RWPE2 (cell line): ENCODE measurements around the gene MTLN.

Experiments used
- ATAC-seq: fragments of 200-7000 bp; cut with Tn5 transposase; 3 replicates; pipeline ENCODE4 v1.9.1; 2021; ENCODE audit warnings: low read depth
- DNase-seq: peaks from one replicate; pipeline ENCODE4 v3.0.0-alpha.2; 2020; ENCODE audit warnings: low spot score
- H3K27ac ChIP-seq: fragments of 450-650 bp; 2 replicates; pipeline ENCODE4 v1.5.1; 2017; ENCODE audit warnings: mild to moderate bottlenecking; ENCODE audit not compliant: poor library complexity, severe bottlenecking
- H3K27me3 ChIP-seq: fragments of 250-450 bp; sonication (Bioruptor Pico); 2 replicates; pipeline ENCODE4 v1.5.1; 2021; ENCODE audit warnings: mild to moderate bottlenecking, moderate library complexity; ENCODE audit not compliant: insufficient read depth, poor library complexity, severe bottlenecking
- H3K36me3 ChIP-seq: fragments of 250-450 bp; sonication (Bioruptor Pico); 2 replicates; pipeline ENCODE4 v1.5.1; 2020; ENCODE audit warnings: low read depth, mild to moderate bottlenecking, moderate library complexity
- H3K4me1 ChIP-seq: fragments of 250-450 bp; sonication (Bioruptor Pico); 2 replicates; pipeline ENCODE4 v1.5.1; 2021; ENCODE audit warnings: mild to moderate bottlenecking, moderate library complexity; ENCODE audit not compliant: insufficient read depth, poor library complexity, severe bottlenecking
- H3K4me3 ChIP-seq: fragments of 250-450 bp; sonication (Bioruptor Pico); 2 replicates; pipeline ENCODE4 v1.5.1; 2021; ENCODE audit warnings: mild to moderate bottlenecking, moderate library complexity; ENCODE audit not compliant: severe bottlenecking
- H3K9me3 ChIP-seq: fragments of 250-450 bp; sonication (Bioruptor Pico); 2 replicates; pipeline ENCODE4 v1.5.1; 2021; ENCODE audit warnings: mild to moderate bottlenecking, moderate library complexity; ENCODE audit not compliant: severe bottlenecking
- CTCF ChIP-seq: fragments of 450-650 bp; IDR thresholded peaks from one replicate; pipeline ENCODE4 v1.5.1; 2017; ENCODE audit warnings: mild to moderate bottlenecking, moderate library complexity; ENCODE audit not compliant: poor library complexity, severe bottlenecking

MTLN gene

DNA sequence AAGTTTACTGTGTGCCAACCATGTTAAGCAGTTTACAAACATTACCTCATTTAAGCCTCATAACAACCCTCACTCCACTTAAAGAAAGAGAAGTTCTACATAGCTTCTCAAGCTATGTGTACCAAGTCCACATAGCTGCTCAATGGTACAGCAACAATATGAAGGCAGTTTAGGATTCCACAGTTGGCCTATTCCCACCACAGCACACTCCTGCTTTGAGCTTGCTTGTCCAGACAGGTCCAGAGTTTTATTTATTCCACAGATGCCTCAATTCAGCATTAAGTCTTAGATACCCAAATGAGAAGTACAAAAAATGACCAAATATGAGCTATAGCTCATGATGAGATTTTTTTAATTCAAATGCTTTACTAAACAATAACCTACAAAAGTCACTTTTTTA lies 32.3 kb downstream of the MTLN start:
- Histone ChIP-seq H3K36me3 (no peaks in the 10 kb centered on the region; the same call in 1 of the 2 replicates), H3K27me3 (no peaks in the 10 kb centered on the region), H3K9me3 (peaks cover 2% of the 10 kb centered on the region), H3K4me3 (no peak overlapping the region), H3K27ac (no peak overlapping the region), H3K4me1 (no peaks in the 10 kb centered on the region)
- ATAC-seq (no peak), DNase-seq (no peak)
- no peak for TF ChIP-seq CTCF

DNA sequence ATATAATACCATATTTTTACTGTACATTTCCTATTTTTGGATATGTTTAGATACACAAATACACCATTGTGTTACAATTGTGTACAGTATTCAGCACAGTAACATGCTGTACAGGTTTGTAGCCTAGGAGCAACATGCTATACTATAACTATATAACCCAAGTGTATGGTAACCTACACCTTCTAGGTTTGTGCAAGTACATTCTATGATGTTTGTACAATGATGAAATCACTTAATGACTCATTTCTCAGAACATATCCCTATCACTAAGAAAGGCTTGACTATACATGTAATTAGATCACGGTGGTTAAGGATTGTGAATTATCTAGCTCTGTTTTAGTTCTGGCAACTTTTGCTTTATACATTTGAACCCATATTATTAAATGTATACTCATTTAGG lies 38.8 kb downstream of the MTLN start:
- H3K36me3 ChIP-seq: peaks cover 5% of the 10 kb centered on the region; the same call in 1 of the 2 replicates
- peak; percentile 100 for ATAC-seq
- DNase-seq: no peak
- no peak for TF ChIP-seq CTCF
- peaks cover 13% of the 10 kb centered on the region for H3K4me1 ChIP-seq
- H3K9me3 ChIP-seq: no peaks in the 10 kb centered on the region
- H3K27me3 ChIP-seq: no peaks in the 10 kb centered on the region
- peak overlapping the region; percentile 23 for H3K27ac ChIP-seq
- H3K4me3 ChIP-seq: no peak overlapping the region

DNA sequence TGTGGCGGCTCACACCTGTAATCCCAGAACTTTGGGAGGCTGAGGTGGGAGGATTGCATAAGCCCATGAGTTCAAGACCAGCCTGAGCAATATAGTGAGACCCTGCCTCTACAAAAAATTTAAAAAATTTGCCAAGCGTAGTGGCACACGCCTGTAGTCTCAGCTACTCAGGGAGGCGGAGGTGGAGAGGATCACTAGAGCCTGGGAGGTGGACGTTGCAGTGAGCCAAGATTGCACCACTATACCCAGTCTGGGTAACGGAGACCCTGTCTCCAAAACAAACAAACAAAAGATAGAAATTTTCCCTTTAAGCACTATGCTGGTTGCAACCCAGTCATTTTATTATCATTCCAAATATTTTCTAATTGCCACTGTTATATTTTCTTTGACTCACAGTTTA lies 39.8 kb downstream of the MTLN start:
- ATAC-seq (no peak), DNase-seq (no peak)
- Histone ChIP-seq H3K27ac (no peak overlapping the region), H3K9me3 (no peaks in the 10 kb centered on the region), H3K27me3 (no peaks in the 10 kb centered on the region), H3K4me3 (no peak overlapping the region), H3K36me3 (peaks cover 5% of the 10 kb centered on the region; the same call in 1 of the 2 replicates), H3K4me1 (peaks cover 13% of the 10 kb centered on the region)
- no peak for TF ChIP-seq CTCF

GRCh38 chr2:110170102-110170501 lies 42.2 kb downstream of the MTLN start:
- no peak for DNase-seq
- no peak for ATAC-seq
- H3K27ac ChIP-seq: no peak overlapping the region
- H3K36me3 ChIP-seq: 0 out of 2 replicates have a peak, but pooled peaks cover 5% of the 10 kb centered on the region
- no peaks in the 10 kb centered on the region for H3K27me3 ChIP-seq
- H3K4me3 ChIP-seq: no peak overlapping the region
- H3K9me3 ChIP-seq: no peaks in the 10 kb centered on the region
- peaks cover 19% of the 10 kb centered on the region for H3K4me1 ChIP-seq
- no peak for TF ChIP-seq CTCF

DNA sequence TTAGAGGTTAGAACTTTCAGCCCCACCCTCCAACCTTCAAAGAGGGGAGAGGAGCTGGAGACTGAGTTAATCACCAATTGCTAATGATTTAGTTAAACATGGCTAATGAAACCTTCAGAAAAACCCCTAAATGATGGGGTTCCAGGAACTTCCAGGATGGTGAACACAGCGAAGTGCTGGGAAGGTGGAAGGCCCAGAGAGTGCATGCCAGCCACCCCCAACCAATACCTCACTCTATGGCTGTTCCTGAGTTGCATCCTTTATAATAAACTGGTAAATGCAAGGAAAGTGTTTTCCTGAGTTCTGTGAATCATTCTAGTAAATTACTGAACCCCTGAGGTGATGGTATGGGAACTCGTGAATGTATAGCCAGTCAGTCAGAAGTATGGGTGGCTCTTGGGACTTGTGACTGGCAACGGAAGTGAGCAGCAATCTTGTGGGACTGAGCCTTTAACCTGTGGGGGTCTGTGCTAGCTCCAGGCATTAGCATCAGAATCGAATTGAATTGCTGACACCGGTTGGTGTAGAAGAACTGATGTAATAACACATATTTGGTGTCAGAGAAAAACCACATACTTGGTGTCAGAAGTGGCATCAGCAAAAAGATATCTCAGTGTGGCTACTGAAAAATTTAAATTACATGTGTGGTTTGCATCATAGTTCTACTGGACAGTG lies 44.9 kb downstream of the MTLN start:
- Histone ChIP-seq H3K36me3 (no peaks in the 10 kb centered on the region), H3K4me1 (peaks cover 6% of the 10 kb centered on the region), H3K27me3 (no peaks in the 10 kb centered on the region), H3K27ac (no peak overlapping the region), H3K4me3 (no peak overlapping the region), H3K9me3 (no peaks in the 10 kb centered on the region)
- DNase-seq (no peak), ATAC-seq (no peak)
- TF ChIP-seq CTCF: no peak
